KBM-7 (cell line): ENCODE data around the gene AOAH.
A peak's percentile ranks its signal among the peaks of the same experiment; 100 is the strongest.
"Not testable (repeated sequence)": the region's sequence is repeated elsewhere in the genome, so short reads cannot be mapped to it uniquely, and the experiment has no call there.

Experiments used
- DNase-seq: peaks from one replicate; pipeline ENCODE4 v3.0.0-alpha.2; 2015
- in situ Hi-C: fragments of 300-500 bp; cut with MboI; formaldehyde crosslinking; loops from 2 replicates; pipeline ENCODE4 v1.14.3; 2020; ENCODE audit warnings: low sequenced_read_pairs, low pct_unique_long_range_greater_than_20kb, mixed read lengths

The AOAH gene

GRCh38 chr7:36504617-36505016 lies 219.7 kb downstream of the AOAH start:
- in situ Hi-C loops, DNase-seq: not testable (repeated sequence)

- in situ Hi-C loops, DNase-seq: not testable (repeated sequence)
Observed at GRCh38 chr7:36504216-36504615, 220.1 kb downstream of the AOAH start.

GRCh38 chr7:36497775-36498174 lies 226.5 kb downstream of the AOAH start:
- in situ Hi-C loops = no loop called here
- no peak for DNase-seq

GRCh38 chr7:36497176-36497575 lies 227.1 kb downstream of the AOAH start:
- DNase-seq, in situ Hi-C loops: not testable (repeated sequence)

GRCh38 chr7:36496576-36496975 lies 227.7 kb downstream of the AOAH start:
- in situ Hi-C loops = no loop called here
- no peak for DNase-seq

- no peak for DNase-seq
- in situ Hi-C loops = no loop called here
Observed at GRCh38 chr7:36491317-36491716, 233.0 kb downstream of the AOAH start.

GRCh38 chr7:36490419-36490830 lies 233.9 kb downstream of the AOAH start:
- in situ Hi-C loops = no loop called here

GRCh38 chr7:36488672-36489071 lies 235.6 kb downstream of the AOAH start:
- in situ Hi-C loops = loop anchor here (10.0 kb wide), 1 partner anchor 706 kb away; no protein-coding TSS in a partner anchor
- DNase-seq = not testable (repeated sequence)

More at GRCh38 chr7:36490419-36490830, 233.9 kb downstream of the AOAH start:
- no peak for DNase-seq

GRCh38 chr7:36487756-36488336 lies 236.4 kb downstream of the AOAH start:
- in situ Hi-C loops = loop anchor here (10.0 kb wide), 1 partner anchor 707 kb away; no protein-coding TSS in a partner anchor
- DNase-seq = peak; percentile 54

GRCh38 chr7:36486336-36486735 lies 238.0 kb downstream of the AOAH start:
- no peak for DNase-seq
- in situ Hi-C loops = loop anchor here (10.0 kb wide), 1 partner anchor 708 kb away; no protein-coding TSS in a partner anchor

- in situ Hi-C loops = loop anchor here (10.0 kb wide), 1 partner anchor 711 kb away; no protein-coding TSS in a partner anchor
- no peak for DNase-seq
Observed at GRCh38 chr7:36484265-36484664, 240.0 kb downstream of the AOAH start.

GRCh38 chr7:36483853-36484252 lies 240.4 kb downstream of the AOAH start:
- in situ Hi-C loops = loop anchor here (10.0 kb wide), 1 partner anchor 711 kb away; no protein-coding TSS in a partner anchor
- not testable (repeated sequence) for DNase-seq

GRCh38 chr7:36478745-36479144 lies 245.5 kb downstream of the AOAH start:
- in situ Hi-C loops = no loop called here

GRCh38 chr7:36475381-36475780 lies 248.9 kb downstream of the AOAH start:
- in situ Hi-C loops = no loop called here
- no peak for DNase-seq

More at GRCh38 chr7:36478745-36479144, 245.5 kb downstream of the AOAH start:
- no peak for DNase-seq

GRCh38 chr7:36475011-36475342 lies 249.3 kb downstream of the AOAH start:
- DNase-seq = no peak
- in situ Hi-C loops = no loop called here

GRCh38 chr7:36474283-36475010 lies 249.8 kb downstream of the AOAH start:
- in situ Hi-C loops = no loop called here
- peak; percentile 87 for DNase-seq

- DNase-seq = peak; percentile 56
- in situ Hi-C loops = no loop called here
Observed at GRCh38 chr7:36473454-36474282, 250.6 kb downstream of the AOAH start.

GRCh38 chr7:36472141-36472729 lies 252.1 kb downstream of the AOAH start:
- no peak for DNase-seq
- in situ Hi-C loops = no loop called here

GRCh38 chr7:36469236-36469635 lies 255.1 kb downstream of the AOAH start:
- in situ Hi-C loops = no loop called here
- no peak for DNase-seq
